Endothelial cell (in vitro differentiated cells): ENCODE measurements around the gene CTNNBL1. TPM values are rescaled to one million over a fixed set of nuclear protein-coding genes. Genes with fewer than 3 reads are reported as not detected.

Experiments used
- DNase-seq: peaks from one replicate; pipeline ENCODE4 v3.0.0; 2021; ENCODE audit warnings: low spot score
- H3K27ac Mint-ChIP-seq: one replicate; pipeline ENCODE4 v1.8.0; 2021; ENCODE audit warnings: mixed read lengths, inconsistent platforms; ENCODE audit not compliant: unreplicated experiment
- H3K27me3 Mint-ChIP-seq: one replicate; pipeline ENCODE4 v1.8.0; 2021; ENCODE audit warnings: mild to moderate bottlenecking, moderate library complexity, mixed read lengths, inconsistent platforms; ENCODE audit not compliant: unreplicated experiment
- H3K36me3 Mint-ChIP-seq: one replicate; pipeline ENCODE4 v1.8.0; 2021; ENCODE audit warnings: mild to moderate bottlenecking, low read depth, mixed read lengths, inconsistent platforms; ENCODE audit not compliant: unreplicated experiment
- H3K4me1 Mint-ChIP-seq: one replicate; pipeline ENCODE4 v1.8.0; 2021; ENCODE audit warnings: mild to moderate bottlenecking, mixed read lengths, inconsistent platforms; ENCODE audit not compliant: unreplicated experiment
- H3K4me3 Mint-ChIP-seq: one replicate; pipeline ENCODE4 v1.8.0; 2021; ENCODE audit warnings: mild to moderate bottlenecking, mixed read lengths, inconsistent platforms; ENCODE audit not compliant: unreplicated experiment
- H3K9me3 Mint-ChIP-seq: one replicate; pipeline ENCODE4 v1.8.0; 2021; ENCODE audit warnings: mixed read lengths, inconsistent platforms; ENCODE audit not compliant: unreplicated experiment
- long read RNA-seq: library from polyadenylated mRNA; unstranded; transcript quantifications from one replicate; pipeline ENCODE4 v2.0.0, GENCODE V29; 2020; ENCODE audit not compliant: unreplicated experiment
- total RNA-seq: library from RNA; stranded (reverse); fragmentation: NEBNext Ultra II Directional; extraction: Animal tissue kit (Norgen Biotek cat#: 25700); gene quantifications from one replicate; pipeline ENCODE4 v1.2.1, GENCODE V29; 2021; ENCODE audit not compliant: unreplicated experiment
- TF ChIP-seq, protein P1 (sequence below): fragments of 200-600 bp; sonication (generic); IDR thresholded peaks from one replicate; pipeline ENCODE4 v1.5.0; 2021; ENCODE audit warnings: antibody characterized with exemption; ENCODE audit not compliant: unreplicated experiment

CTNNBL1 gene, protein sequence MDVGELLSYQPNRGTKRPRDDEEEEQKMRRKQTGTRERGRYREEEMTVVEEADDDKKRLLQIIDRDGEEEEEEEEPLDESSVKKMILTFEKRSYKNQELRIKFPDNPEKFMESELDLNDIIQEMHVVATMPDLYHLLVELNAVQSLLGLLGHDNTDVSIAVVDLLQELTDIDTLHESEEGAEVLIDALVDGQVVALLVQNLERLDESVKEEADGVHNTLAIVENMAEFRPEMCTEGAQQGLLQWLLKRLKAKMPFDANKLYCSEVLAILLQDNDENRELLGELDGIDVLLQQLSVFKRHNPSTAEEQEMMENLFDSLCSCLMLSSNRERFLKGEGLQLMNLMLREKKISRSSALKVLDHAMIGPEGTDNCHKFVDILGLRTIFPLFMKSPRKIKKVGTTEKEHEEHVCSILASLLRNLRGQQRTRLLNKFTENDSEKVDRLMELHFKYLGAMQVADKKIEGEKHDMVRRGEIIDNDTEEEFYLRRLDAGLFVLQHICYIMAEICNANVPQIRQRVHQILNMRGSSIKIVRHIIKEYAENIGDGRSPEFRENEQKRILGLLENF
- 84.8 TPM for total RNA-seq
- long read RNA-seq, transcript CTNNBL1-201 (16 exons, 1,925 nt), result major isoform, 99 of 113 reads
- long read RNA-seq, partial matches to known transcripts, result 3 of 113 reads
- long read RNA-seq, other reads (novel, unspliced or antisense), result 11 of 113 reads

DNA sequence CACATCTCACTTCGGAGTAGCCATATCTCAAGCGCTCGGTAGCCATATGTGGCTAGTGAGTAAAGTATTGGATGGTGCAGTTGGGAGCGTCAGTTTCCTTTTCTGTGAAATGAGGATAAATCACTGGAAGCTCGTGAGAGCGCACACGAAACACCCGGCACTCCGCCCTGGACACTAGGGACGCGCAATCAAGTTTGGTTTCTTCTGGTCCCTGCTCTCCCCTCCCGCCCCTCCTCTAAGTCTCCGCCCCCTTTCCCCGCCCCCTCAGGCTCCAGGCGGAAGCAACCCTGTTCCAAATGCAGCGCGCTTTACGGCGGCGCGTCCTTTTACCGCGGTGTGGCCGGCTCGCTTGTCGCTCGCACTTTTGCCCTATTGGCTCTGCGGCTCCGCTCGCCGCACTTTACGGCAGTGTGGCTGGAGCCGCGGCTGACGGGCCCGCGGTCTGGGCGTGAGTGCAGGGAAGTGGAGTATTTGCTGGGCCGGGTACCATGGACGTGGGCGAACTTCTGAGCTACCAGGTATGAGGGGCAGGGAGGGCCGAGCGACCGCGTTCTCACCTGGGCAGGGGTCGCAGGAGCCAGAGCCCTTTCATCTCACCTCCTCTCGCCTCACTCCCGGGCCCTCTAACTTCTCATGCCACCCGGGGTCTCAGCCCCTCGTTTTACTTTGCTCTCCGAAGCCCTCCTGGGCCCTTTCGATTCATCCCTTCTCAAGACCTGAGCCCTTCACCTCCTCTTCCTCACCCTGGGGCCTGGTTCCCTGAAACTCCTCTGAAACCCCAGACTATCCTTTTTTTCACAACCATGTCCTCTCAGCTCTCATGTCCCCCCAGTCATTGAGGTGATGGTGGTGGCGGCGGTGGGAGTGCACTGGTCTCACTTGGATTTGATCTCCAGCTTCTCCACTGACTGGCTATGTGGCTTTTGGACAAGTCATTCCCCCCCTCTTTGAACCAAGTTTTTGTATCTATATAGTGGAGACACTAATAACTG is at the start of gene CTNNBL1:
Gene CTNNBL1 (plus strand): TSS at position 396 of the 992 bp plus-strand sequence. CDS start 93 bp downstream, at position 489.
- Mint-ChIP-seq H3K27me3 (peaks cover 8% of the 10 kb centered on the region), H3K27ac (peak within 1 kb of the TSS; percentile 89), H3K4me1 (peaks cover 14% of the 10 kb centered on the region), H3K9me3 (no peaks in the 10 kb centered on the region), H3K36me3 (peaks cover 4% of the 10 kb centered on the region), H3K4me3 (peak within 1 kb of the TSS; percentile 100)
- DNase-seq, result peak; percentile 98
- TF ChIP-seq, protein P1, sequence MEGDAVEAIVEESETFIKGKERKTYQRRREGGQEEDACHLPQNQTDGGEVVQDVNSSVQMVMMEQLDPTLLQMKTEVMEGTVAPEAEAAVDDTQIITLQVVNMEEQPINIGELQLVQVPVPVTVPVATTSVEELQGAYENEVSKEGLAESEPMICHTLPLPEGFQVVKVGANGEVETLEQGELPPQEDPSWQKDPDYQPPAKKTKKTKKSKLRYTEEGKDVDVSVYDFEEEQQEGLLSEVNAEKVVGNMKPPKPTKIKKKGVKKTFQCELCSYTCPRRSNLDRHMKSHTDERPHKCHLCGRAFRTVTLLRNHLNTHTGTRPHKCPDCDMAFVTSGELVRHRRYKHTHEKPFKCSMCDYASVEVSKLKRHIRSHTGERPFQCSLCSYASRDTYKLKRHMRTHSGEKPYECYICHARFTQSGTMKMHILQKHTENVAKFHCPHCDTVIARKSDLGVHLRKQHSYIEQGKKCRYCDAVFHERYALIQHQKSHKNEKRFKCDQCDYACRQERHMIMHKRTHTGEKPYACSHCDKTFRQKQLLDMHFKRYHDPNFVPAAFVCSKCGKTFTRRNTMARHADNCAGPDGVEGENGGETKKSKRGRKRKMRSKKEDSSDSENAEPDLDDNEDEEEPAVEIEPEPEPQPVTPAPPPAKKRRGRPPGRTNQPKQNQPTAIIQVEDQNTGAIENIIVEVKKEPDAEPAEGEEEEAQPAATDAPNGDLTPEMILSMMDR, result no peak

DNA sequence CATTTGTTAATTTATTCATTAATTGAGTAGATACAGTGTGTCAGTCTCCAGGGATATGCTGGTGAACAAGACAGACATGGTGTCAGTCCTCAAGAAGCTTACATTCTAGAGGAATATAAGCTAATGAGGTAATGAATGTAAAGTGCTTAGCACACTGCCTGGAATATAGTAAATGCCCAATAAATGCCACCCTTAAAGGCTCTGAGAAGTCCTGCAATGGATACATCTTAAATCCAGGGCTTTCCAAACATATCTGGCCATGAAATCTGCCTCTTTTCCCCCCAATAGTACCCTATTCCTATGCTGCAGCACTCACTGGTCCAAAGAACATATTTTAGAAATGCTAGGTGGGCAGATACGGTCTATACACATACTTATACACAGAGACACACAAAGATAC is 49.2 kb upstream of the CTNNBL1 start:
- peaks cover 2% of the 10 kb centered on the region for H3K27me3 Mint-ChIP-seq
- TF ChIP-seq, protein P1, result no peak
- H3K9me3 Mint-ChIP-seq, result no peaks in the 10 kb centered on the region

DNA sequence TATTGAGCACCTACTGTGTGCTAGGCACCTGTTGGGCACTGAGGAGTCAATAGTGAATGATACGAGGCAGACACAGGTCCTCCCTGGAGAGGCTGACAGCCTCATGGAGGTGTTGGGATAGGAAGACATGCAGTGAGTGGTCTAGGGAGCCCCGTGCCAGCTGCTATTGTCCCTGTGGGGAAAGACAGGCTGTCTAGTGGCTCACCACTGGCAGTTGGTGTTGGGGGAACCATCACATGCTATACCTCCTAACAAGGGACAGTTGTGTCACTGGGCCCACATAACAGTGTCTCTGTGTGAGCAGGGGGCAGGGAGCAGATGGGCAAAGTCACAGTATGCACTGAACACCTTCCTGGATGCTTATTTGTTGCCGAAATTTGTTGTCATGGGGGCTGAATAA is 45.9 kb upstream of the CTNNBL1 start:
- H3K9me3 Mint-ChIP-seq, result no peaks in the 10 kb centered on the region
- TF ChIP-seq, protein P1, result no peak
- H3K27ac Mint-ChIP-seq, result no peak overlapping the region
- peaks cover 17% of the 10 kb centered on the region for H3K4me1 Mint-ChIP-seq
- no peak overlapping the region for H3K4me3 Mint-ChIP-seq
- H3K27me3 Mint-ChIP-seq, result no peaks in the 10 kb centered on the region
- no peaks in the 10 kb centered on the region for H3K36me3 Mint-ChIP-seq
- DNase-seq, result no peak

More for the DNA sequence above, 49.2 kb upstream of the CTNNBL1 start:
- Mint-ChIP-seq H3K4me1 (peaks cover 14% of the 10 kb centered on the region), H3K4me3 (no peak overlapping the region), H3K27ac (no peak overlapping the region), H3K36me3 (no peaks in the 10 kb centered on the region)
- DNase-seq, result no peak

DNA sequence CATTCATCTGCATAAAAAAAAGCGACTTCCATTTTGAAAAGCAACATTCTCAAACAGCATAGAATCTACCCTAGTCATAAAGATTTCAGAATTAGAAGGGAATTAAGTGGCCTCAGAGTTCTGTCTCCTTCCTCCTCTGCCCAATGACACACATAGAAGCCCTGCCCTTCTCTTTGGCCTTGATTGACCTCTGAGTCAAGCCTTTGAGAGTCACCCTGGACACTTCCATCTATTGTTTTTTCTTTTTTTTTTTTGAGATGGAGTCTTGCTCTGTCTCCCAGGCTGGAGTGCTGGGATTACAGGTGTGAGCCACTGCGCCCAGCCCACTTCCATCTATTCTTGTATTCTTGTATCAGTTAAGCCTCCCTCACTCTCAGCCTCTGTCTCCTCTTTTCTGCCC is 44.8 kb upstream of the CTNNBL1 start:
- H3K36me3 Mint-ChIP-seq, result no peaks in the 10 kb centered on the region
- TF ChIP-seq, protein P1, result no peak
- no peaks in the 10 kb centered on the region for H3K27me3 Mint-ChIP-seq
- no peak overlapping the region for H3K4me3 Mint-ChIP-seq
- DNase-seq, result no peak
- no peaks in the 10 kb centered on the region for H3K9me3 Mint-ChIP-seq
- H3K4me1 Mint-ChIP-seq, result peaks cover 17% of the 10 kb centered on the region
- H3K27ac Mint-ChIP-seq, result no peak overlapping the region
